ENCODE data around the gene MIOS.
"Not testable (repeated sequence)": the region's sequence is repeated elsewhere in the genome, so short reads cannot be mapped to it uniquely, and the experiment has no call there.

MIOS gene

DNA sequence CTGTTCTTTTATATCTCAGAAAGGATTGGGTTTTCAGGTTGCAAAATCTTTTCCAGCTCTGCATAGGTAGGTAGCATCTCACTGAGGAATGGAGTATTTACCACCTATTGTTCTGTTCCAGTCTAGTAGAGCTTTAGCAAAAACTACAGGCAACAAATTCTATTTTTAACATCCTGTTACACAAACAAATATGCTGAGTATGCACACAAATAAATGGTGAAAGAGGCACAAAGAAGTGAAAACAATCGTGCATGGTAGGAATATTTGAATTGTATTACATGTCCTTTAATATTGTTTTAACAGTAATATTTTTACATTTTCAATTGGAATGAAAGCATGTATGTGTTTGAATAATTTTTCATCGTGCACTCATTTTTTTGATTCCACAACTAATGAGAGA, 14.5 kb upstream of the MIOS start:
- no peak for DNase-seq (ENCODE audit: low read depth)
- no peak overlapping the region for H3K4me3 ChIP-seq (ENCODE audit: low read length)
- TF ChIP-seq, protein P1, sequence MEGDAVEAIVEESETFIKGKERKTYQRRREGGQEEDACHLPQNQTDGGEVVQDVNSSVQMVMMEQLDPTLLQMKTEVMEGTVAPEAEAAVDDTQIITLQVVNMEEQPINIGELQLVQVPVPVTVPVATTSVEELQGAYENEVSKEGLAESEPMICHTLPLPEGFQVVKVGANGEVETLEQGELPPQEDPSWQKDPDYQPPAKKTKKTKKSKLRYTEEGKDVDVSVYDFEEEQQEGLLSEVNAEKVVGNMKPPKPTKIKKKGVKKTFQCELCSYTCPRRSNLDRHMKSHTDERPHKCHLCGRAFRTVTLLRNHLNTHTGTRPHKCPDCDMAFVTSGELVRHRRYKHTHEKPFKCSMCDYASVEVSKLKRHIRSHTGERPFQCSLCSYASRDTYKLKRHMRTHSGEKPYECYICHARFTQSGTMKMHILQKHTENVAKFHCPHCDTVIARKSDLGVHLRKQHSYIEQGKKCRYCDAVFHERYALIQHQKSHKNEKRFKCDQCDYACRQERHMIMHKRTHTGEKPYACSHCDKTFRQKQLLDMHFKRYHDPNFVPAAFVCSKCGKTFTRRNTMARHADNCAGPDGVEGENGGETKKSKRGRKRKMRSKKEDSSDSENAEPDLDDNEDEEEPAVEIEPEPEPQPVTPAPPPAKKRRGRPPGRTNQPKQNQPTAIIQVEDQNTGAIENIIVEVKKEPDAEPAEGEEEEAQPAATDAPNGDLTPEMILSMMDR (IDR thresholded peaks at IDR 0.05; ENCODE audit: insufficient read depth, low read depth, low read length, missing control alignments), result no peak

DNA sequence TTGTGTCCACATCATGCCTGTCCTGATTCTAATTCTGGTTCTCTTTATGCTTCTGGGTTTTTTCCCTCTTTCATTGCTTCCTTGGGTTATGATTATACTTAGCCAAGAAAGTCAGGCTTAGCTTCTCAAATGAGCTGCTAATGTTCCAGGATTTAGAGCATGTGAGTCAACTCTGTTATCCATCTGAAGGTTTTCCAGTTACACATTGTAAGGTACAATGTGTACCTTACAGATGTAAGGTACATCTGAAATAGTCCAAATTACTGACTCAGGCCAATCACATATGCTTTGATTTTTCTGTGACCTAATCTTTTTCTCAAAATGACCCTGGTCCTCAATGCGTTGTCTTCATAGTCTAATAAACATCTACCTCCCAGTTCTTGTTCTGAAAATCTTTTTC, 13.3 kb upstream of the MIOS start:
- TF ChIP-seq, protein P1 (IDR thresholded peaks at IDR 0.05; ENCODE audit: insufficient read depth, low read depth, low read length, missing control alignments), result no peak
- H3K4me3 ChIP-seq (ENCODE audit: low read length), result no peak overlapping the region
- DNase-seq (ENCODE audit: low read depth), result no peak

DNA sequence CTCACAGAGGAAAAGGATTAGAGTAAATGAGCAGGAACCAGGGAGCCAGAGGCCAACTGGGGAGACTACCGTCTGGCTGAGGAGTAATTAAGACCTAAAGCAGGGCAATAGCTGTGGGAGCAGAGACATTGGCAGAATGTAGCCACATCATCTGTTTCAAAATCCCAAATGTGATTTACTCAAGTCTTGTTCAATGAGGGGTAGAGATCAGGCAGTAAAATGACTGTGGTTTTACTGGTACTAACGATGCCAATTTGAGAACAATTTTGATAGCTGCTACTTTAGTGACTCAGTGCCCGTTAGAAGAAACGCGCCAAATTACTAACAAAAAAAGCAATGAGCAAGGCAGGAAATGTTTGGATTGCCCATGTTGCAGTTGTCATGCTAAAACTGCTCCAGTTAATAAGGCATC, 12.7 kb upstream of the MIOS start:
- H3K4me3 ChIP-seq (ENCODE audit: low read length), result no peak overlapping the region
- DNase-seq (ENCODE audit: low read depth), result no peak

DNA sequence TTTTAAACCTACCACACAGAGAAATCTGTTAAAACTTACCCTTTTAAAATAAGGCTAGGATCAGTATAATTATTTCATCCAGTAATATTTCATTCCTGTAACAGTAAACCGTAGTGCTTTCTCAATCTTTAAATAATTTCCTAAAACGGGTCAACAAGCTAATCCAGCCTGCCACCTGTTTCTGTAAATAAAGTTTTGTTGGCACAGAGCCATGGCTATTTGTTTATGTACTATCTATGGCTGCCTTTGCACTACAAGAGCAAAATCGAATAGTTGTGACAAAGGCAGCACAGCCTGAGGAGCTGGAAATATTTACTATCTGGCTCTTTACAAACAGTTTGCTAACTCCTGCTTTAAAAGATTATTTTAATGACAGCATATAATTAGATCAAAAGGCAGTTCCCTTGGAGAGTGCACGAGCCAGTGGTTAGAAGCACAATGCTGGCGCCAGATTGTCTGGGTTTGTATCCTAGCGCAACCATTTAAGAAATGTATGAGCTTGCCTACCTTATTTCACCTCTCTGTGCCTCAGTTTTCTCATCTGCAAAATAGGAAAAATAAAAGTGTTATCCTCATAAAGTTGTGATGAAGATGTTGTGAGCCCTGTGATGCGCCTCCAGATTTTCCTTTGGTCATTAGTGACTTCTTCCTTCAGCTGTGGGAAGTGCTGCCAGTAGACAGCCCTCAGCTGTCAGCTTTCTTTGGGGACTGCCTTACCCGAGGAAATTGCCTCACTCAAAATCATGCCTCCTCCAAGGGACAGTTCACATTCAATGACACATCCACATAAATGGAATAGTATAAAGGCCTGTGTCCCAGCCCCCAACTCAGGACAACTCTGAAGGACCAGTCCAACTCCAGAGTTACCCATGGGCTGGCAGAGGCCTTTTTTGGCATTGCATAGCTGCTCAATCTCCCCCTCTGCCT, 11.8 kb upstream of the MIOS start:
- no peak for DNase-seq (ENCODE audit: low read depth)
- H3K4me3 ChIP-seq (ENCODE audit: low read length), result no peak overlapping the region
- TF ChIP-seq, protein P1 (IDR thresholded peaks at IDR 0.05; ENCODE audit: insufficient read depth, low read depth, low read length, missing control alignments), result no peak

More for the DNA sequence above, 12.7 kb upstream of the MIOS start:
- TF ChIP-seq, protein P1 (IDR thresholded peaks at IDR 0.05; ENCODE audit: insufficient read depth, low read depth, low read length, missing control alignments), result no peak

DNA sequence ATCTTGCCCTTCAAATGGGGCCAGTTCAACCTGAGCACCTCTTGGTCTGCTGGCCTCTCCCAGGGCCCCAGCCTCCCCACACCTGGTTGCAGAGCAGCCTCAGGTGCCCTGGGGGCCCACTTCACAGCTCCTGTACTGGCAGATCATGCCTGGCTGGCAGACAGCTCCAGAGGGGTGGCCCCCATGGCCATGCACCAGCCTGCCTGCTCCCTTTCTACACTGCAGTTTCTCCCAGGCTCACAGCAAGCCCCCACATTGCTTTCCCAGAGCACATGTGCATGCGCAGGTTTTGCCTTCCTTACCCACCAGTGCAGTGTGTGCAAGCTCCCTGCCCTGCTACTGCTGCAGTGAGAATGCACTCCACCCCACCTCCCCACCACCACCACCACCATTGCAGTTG, 9.8 kb upstream of the MIOS start:
- DNase-seq (ENCODE audit: low read depth), result no peak
- TF ChIP-seq, protein P1 (IDR thresholded peaks at IDR 0.05; ENCODE audit: insufficient read depth, low read depth, low read length, missing control alignments), result no peak

DNA sequence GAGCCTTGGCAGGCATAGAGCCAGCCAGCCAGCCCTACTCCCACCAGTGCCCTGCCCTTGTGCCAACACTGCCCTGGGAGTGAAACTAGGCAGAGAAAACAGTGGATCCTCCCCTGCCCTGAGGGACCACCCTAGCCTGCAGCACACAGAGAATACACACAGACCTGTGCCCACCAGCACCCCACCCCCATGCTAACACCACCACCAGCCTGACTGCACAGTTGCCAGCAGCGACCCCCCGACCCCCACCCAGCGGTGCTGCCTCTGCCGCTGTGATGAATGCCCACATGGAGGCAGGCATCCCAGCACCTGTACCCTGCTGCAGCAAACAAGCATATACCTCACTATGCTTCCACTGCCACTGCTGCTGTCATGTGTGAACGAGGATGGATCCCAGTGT, 9.4 kb upstream of the MIOS start:
- no peak for DNase-seq (ENCODE audit: low read depth)
- no peak overlapping the region for H3K4me3 ChIP-seq (ENCODE audit: low read length)
- TF ChIP-seq, protein P1 (IDR thresholded peaks at IDR 0.05; ENCODE audit: insufficient read depth, low read depth, low read length, missing control alignments), result no peak

More for the DNA sequence above, 9.8 kb upstream of the MIOS start:
- no peak overlapping the region for H3K4me3 ChIP-seq (ENCODE audit: low read length)

DNA sequence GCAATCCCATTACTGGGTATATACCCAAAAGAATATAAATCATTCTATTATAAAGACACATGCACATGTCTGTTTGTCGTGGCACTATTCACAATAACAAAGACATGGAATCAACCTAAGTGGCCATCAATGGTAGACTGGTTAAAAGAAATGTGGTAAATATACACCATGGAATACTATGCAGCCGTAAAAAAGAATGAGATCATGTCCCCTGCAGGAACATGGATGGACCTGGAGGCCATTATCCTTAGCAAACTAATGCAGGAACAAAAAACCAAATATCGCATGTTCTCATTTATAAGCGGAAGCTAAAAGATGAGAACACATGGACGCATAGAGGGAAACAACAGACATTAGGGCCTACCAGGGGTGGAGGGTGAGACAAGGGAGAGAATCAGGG, 5.1 kb upstream of the MIOS start:
- DNase-seq (ENCODE audit: low read depth), result not testable (repeated sequence)

More for the DNA sequence above, 5.1 kb upstream of the MIOS start:
- H3K4me3 ChIP-seq (ENCODE audit: low read length), result not testable (repeated sequence)

All from epithelial cell of esophagus (primary cell).